ENCODE data around the gene PGM2L1. TPM values are rescaled to one million over a fixed set of nuclear protein-coding genes. Genes with fewer than 3 reads are reported as not detected.
"Not testable (repeated sequence)": the region's sequence is repeated elsewhere in the genome, so short reads cannot be mapped to it uniquely, and the experiment has no call there.

The PGM2L1 gene
- total RNA-seq, 4 donors from 2014 or later: 2.4 to 9.3 (median 6.2) TPM

- no peak for DNase-seq (ENCODE audit: low spot score in 2 of 2)
- no peaks in the 10 kb centered on the region for H3K9me3 ChIP-seq
- H3K27me3 ChIP-seq: no peaks in the 10 kb centered on the region
- peaks cover 0 to under 1% (median 0%) of the 10 kb centered on the region in 3 donors for H3K36me3 ChIP-seq
- TF ChIP-seq CTCF (IDR thresholded peaks at IDR 0.05) (no peak), POLR2A (IDR thresholded peaks at IDR 0.05) (no peak), EP300 (IDR thresholded peaks at IDR 0.05) (no peak)
- no peak overlapping the region for H3K4me3 ChIP-seq
- no peaks in the 10 kb centered on the region for H3K4me1 ChIP-seq
- no peak overlapping the region for H3K27ac ChIP-seq
Measured at GRCh38 chr11:74373382-74373781, 24.9 kb downstream of the PGM2L1 start.

- no peak for DNase-seq (ENCODE audit: low spot score in 2 of 2)
- Histone ChIP-seq H3K9me3 (no peaks in the 10 kb centered on the region), H3K4me3 (no peak overlapping the region), H3K27me3 (no peaks in the 10 kb centered on the region), H3K4me1 (no peaks in the 10 kb centered on the region), H3K27ac (no peak overlapping the region), H3K36me3 (peaks cover 0 to 16% (median 5%) of the 10 kb centered on the region in 3 donors)
- no peak for TF ChIP-seq CTCF (IDR thresholded peaks at IDR 0.05)
- TF ChIP-seq POLR2A (IDR thresholded peaks at IDR 0.05): no peak
- TF ChIP-seq EP300 (IDR thresholded peaks at IDR 0.05): no peak
- 51 to 56% methylated on average over 3 of the region's 3 CpGs for WGBS, 2 donors
Measured at GRCh38 chr11:74371269-74372052, 26.8 kb downstream of the PGM2L1 start.

GRCh38 chr11:74370123-74370522 is 28.1 kb downstream of the PGM2L1 start:
- no peaks in the 10 kb centered on the region for H3K27me3 ChIP-seq
- H3K27ac ChIP-seq: no peak overlapping the region
- no peak overlapping the region for H3K4me3 ChIP-seq
- no peaks in the 10 kb centered on the region for H3K9me3 ChIP-seq
- peaks cover 0 to 20% (median 5%) of the 10 kb centered on the region in 3 donors for H3K36me3 ChIP-seq
- no peak for DNase-seq (ENCODE audit: low spot score in 2 of 2)
- H3K4me1 ChIP-seq: no peaks in the 10 kb centered on the region
- TF ChIP-seq POLR2A (IDR thresholded peaks at IDR 0.05): no peak
- no peak for TF ChIP-seq EP300 (IDR thresholded peaks at IDR 0.05)
- TF ChIP-seq CTCF (IDR thresholded peaks at IDR 0.05): no peak
- 85 to 86% methylated on average over 2 of the region's 2 CpGs for WGBS, 2 donors

GRCh38 chr11:74367881-74368280 is 30.4 kb downstream of the PGM2L1 start:
- no peak for TF ChIP-seq CTCF (IDR thresholded peaks at IDR 0.05)
- TF ChIP-seq EP300 (IDR thresholded peaks at IDR 0.05): no peak
- TF ChIP-seq POLR2A (IDR thresholded peaks at IDR 0.05): no peak
- H3K36me3 ChIP-seq: peaks cover 0 to 20% (median 5%) of the 10 kb centered on the region in 3 donors
- H3K27me3 ChIP-seq: no peaks in the 10 kb centered on the region
- DNase-seq (ENCODE audit: low spot score in 2 of 2): no peak
- H3K4me3 ChIP-seq: no peak overlapping the region
- no peak overlapping the region for H3K27ac ChIP-seq
- no peaks in the 10 kb centered on the region for H3K9me3 ChIP-seq
- WGBS, 2 donors: 85 to 92% methylated on average over 5 of the region's 5 CpGs
- no peaks in the 10 kb centered on the region for H3K4me1 ChIP-seq

GRCh38 chr11:74366576-74366975 is 31.7 kb downstream of the PGM2L1 start:
- DNase-seq (ENCODE audit: low spot score in 2 of 2): no peak
- Histone ChIP-seq H3K9me3 (peaks cover 0 to 6% (median 0%) of the 10 kb centered on the region in 4 donors), H3K36me3 (peaks cover 0 to 33% (median 5%) of the 10 kb centered on the region in 3 donors), H3K4me1 (no peaks in the 10 kb centered on the region), H3K27me3 (no peaks in the 10 kb centered on the region), H3K4me3 (no peak overlapping the region), H3K27ac (no peak overlapping the region)
- TF ChIP-seq POLR2A (IDR thresholded peaks at IDR 0.05): no peak
- no peak for TF ChIP-seq CTCF (IDR thresholded peaks at IDR 0.05)
- TF ChIP-seq EP300 (IDR thresholded peaks at IDR 0.05): no peak
- WGBS, 2 donors: 36 to 43% methylated on average over 2 of the region's 2 CpGs

GRCh38 chr11:74365805-74366204 is 32.4 kb downstream of the PGM2L1 start:
- H3K27me3 ChIP-seq; H3K4me1 ChIP-seq; H3K27ac ChIP-seq; DNase-seq (ENCODE audit: low spot score in 2 of 2); H3K4me3 ChIP-seq: not testable (repeated sequence)
- Histone ChIP-seq H3K9me3 (peaks cover 0 to 10% (median 0%) of the 10 kb centered on the region in 4 donors), H3K36me3 (peaks cover 0 to 40% (median 5%) of the 10 kb centered on the region in 3 donors)
- WGBS, 2 donors: 94 to 97% methylated on average over 3 of the region's 3 CpGs
